SU-DHL-6 (cell line): ENCODE measurements around the gene NSMCE1.

Experiments
- H2AFZ ChIP-seq: fragments of 200-600 bp; sonication (generic); 2 replicates; pipeline ENCODE4 v1.6.1; 2014; ENCODE audit warnings: low read depth, mild to moderate bottlenecking, moderate library complexity, mixed read lengths, antibody characterized with exemption, low read length; ENCODE audit not compliant: severe bottlenecking
- H3F3A ChIP-seq: fragments of 200-600 bp; shearing (Covaris generic); 2 replicates; pipeline ENCODE4 v1.6.0; 2016; ENCODE audit warnings: antibody characterized with exemption, mild to moderate bottlenecking; ENCODE audit not compliant: insufficient read depth
- H3K27ac ChIP-seq: fragments of 200-600 bp; sonication (generic); 2 replicates; pipeline ENCODE4 v1.5.1; 2016; ENCODE audit warnings: low read depth, mild to moderate bottlenecking, low read length, moderate library complexity, mixed read lengths
- H3K27me3 ChIP-seq: fragments of 200-600 bp; sonication (generic), shearing (Covaris generic); 2 replicates; pipeline ENCODE4 v1.6.0; 2014; ENCODE audit warnings: mild to moderate bottlenecking, low read length
- H3K36me3 ChIP-seq: fragments of 200-600 bp; sonication (generic); 2 replicates; pipeline ENCODE4 v1.6.1; 2014; ENCODE audit warnings: mild to moderate bottlenecking, low read length, mixed read lengths
- H3K4me2 ChIP-seq: fragments of 300-600, 200-600 bp; shearing (Covaris generic), sonication (generic); 2 replicates; pipeline ENCODE4 v1.6.0; 2014; ENCODE audit warnings: low read length, low read depth, mild to moderate bottlenecking; ENCODE audit not compliant: poor library complexity, severe bottlenecking
- H3K4me3 ChIP-seq: fragments of 200-600 bp; sonication (generic); 2 replicates; pipeline ENCODE4 v1.5.1; 2014; ENCODE audit warnings: antibody characterized with exemption, low read length, mild to moderate bottlenecking, mixed read lengths; ENCODE audit not compliant: insufficient read depth, poor library complexity, severe bottlenecking
- H3K79me2 ChIP-seq: fragments of 200-600 bp; sonication (generic); 2 replicates; pipeline ENCODE4 v1.6.1; 2014; ENCODE audit warnings: mild to moderate bottlenecking, low read length, moderate library complexity; ENCODE audit not compliant: insufficient read depth
- H3K9ac ChIP-seq: fragments of 200-600 bp; sonication (generic); 2 replicates; pipeline ENCODE4 v1.7.0; 2014; ENCODE audit warnings: mild to moderate bottlenecking, low read length
- H3K9me2 ChIP-seq: fragments of 200-600 bp; sonication (generic); replicated peaks from 2 replicates; pipeline ENCODE4 v1.6.1; 2014; ENCODE audit warnings: low read length; ENCODE audit not compliant: insufficient read depth
- H3K9me3 ChIP-seq: fragments of 200-600 bp; sonication (generic); 2 replicates; pipeline ENCODE4 v1.6.1; 2014; ENCODE audit warnings: low read length, mixed read lengths; ENCODE audit not compliant: insufficient read depth
- H4K20me1 ChIP-seq: fragments of 200-600 bp; sonication (generic); 2 replicates; pipeline ENCODE4 v1.6.1; 2014; ENCODE audit warnings: low read depth, mild to moderate bottlenecking, antibody characterized with exemption, low read length, moderate library complexity, mixed read lengths
- CTCF ChIP-seq: fragments of 200-600 bp; sonication (generic); IDR thresholded peaks from one replicate; pipeline ENCODE4 v1.5.1; 2017; ENCODE audit warnings: antibody characterized with exemption, mild to moderate bottlenecking, low read length, moderate library complexity; ENCODE audit not compliant: insufficient read depth, poor library complexity, severe bottlenecking
- EZH2phosphoT487 ChIP-seq: fragments of 200-600 bp; sonication (generic), shearing (Covaris generic); conservative IDR thresholded peaks from 2 replicates; pipeline ENCODE4 v1.6.1; 2018; ENCODE audit warnings: mild to moderate bottlenecking, antibody characterized with exemption, low read length, moderate library complexity, mixed read lengths

Gene NSMCE1

DNA sequence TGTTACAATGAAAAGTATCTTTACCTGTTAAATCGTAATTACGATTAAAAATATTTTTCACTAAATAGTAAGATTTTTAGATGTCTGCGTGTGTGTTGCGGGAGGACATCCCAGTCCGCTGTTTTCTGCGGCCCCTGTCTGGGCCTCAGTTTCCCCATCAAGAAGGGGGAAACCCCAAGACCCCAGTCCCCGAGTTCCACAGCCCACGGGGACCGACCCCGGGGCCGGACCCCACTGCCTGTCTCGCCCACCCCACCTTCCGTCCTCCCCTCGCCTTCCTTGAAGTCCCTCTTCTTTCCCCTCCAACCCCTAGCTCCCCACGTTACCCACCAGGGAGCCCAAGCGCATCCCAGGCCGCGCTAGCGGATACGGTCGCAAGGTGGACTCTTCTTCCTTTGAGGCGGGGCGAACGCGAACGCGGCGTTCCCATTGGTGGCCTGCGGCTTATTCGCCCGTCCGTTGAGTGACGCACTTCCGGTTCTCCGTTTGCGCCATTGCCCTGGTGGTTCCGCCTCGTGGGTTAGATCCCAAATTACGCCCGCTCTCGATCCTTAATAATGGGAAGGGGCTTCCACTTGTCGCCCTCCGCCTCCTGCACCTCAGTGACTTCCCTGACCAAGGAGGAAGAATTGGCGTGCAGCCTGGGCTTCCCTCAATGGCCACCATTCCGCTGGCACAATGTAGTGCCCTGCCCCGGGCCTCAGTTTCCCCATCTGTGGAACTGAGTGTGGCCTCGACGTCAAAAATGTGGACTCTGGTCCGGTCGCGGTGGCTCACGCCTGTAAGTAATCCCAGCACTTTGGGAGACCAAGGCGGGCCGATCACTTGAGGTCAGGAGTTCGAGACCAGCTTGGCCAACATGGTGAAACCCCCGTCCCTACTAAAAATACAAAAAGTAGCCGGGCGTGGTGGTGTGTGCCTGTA lies at the start of gene NSMCE1:
Gene NSMCE1, minus strand, starts transcription at position 397 of the 924 bp plus-strand sequence. CDS start 11,202 bp downstream, outside the sequence.
- Histone ChIP-seq H2AFZ (peak within 1 kb of the TSS; percentile 81), H3K27ac (peak within 1 kb of the TSS; percentile 37), H3F3A (peaks cover 47% of the 10 kb centered on the region)

DNA sequence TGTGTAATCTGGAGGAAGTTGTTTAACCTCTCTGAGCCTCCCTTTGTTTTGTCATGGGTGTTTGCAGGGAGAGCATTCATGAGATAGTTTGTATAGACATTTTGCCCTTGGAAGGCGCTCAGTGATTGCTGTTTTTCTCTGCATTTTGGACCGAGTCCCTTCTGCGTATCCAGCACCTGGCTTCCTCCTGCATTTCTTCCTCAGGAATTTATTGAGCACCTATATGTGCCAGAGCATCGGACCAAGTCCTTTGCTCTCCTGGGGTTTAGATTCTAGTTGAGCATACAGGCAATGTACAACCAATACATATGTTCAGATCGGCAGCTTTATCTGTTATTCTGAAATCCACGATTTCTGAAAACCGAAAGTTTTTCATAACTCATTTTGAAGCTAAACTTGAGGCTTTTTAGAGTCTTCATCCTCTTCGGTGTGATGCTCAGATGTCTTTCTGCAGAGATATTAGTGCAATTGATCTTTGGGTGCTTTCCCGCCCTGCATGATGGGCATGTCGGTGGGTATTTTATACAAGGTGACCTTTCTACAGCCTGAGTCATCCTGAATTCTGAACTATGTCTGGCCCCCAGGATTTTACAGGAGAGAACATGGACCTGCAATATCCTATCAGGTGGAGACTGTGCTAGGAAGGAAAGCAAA lies 49.3 kb upstream of the NSMCE1 start:
- Histone ChIP-seq H3K4me3 (peak overlapping the region; percentile 77), H3K9me2 (no peaks in the 10 kb centered on the region), H3K36me3 (peaks cover 5% of the 10 kb centered on the region; the same call in 1 of the 2 replicates), H3K79me2 (peaks cover 90% of the 10 kb centered on the region), H3K27me3 (no peaks in the 10 kb centered on the region), H3K27ac (peak overlapping the region; percentile 74), H3K9ac (peak overlapping the region; percentile 93), H3K4me2 (peak overlapping the region; percentile 88), H2AFZ (no peak overlapping the region), H3K9me3 (no peaks in the 10 kb centered on the region), H4K20me1 (peaks cover 26% of the 10 kb centered on the region), H3F3A (peaks cover 36% of the 10 kb centered on the region)
- no peak for TF ChIP-seq CTCF
- no peak for TF ChIP-seq EZH2phosphoT487

More for the DNA sequence above, at the start of gene NSMCE1:
- Histone ChIP-seq H3K4me3 (peak within 1 kb of the TSS; percentile 88), H3K9me2 (no peaks in the 10 kb centered on the region), H4K20me1 (no peaks in the 10 kb centered on the region), H3K36me3 (peaks cover 2% of the 10 kb centered on the region; the same call in 1 of the 2 replicates), H3K27me3 (no peaks in the 10 kb centered on the region), H3K9ac (peak within 1 kb of the TSS; percentile 76), H3K4me2 (peak within 1 kb of the TSS; percentile 56), H3K9me3 (no peaks in the 10 kb centered on the region), H3K79me2 (no peaks in the 10 kb centered on the region)
- TF ChIP-seq EZH2phosphoT487 (no peak), CTCF (no peak)

- H3F3A ChIP-seq = peaks cover 36% of the 10 kb centered on the region
- H3K36me3 ChIP-seq = peaks cover 5% of the 10 kb centered on the region; the same call in 1 of the 2 replicates
- H3K9me3 ChIP-seq = no peaks in the 10 kb centered on the region
- H3K9ac ChIP-seq = peak overlapping the region; percentile 93
- H3K79me2 ChIP-seq = peaks cover 85% of the 10 kb centered on the region
- peaks cover 20% of the 10 kb centered on the region for H4K20me1 ChIP-seq
- H3K27me3 ChIP-seq = no peaks in the 10 kb centered on the region
- H2AFZ ChIP-seq = no peak overlapping the region
- H3K4me3 ChIP-seq = peak overlapping the region; percentile 77
- peak overlapping the region; percentile 88 for H3K4me2 ChIP-seq
- peak overlapping the region; percentile 74 for H3K27ac ChIP-seq
- no peaks in the 10 kb centered on the region for H3K9me2 ChIP-seq
- no peak for TF ChIP-seq EZH2phosphoT487
- no peak for TF ChIP-seq CTCF
These were observed 48.7 kb upstream of the NSMCE1 start for GRCh38 chr16:27317320-27317719.
